Osteoblast (primary cell): ENCODE results near the gene CDC34. TPM values are rescaled to one million over a fixed set of nuclear protein-coding genes. Genes with fewer than 3 reads are reported as not detected.

ENCODE experiments used
- DNase-seq: peaks from one replicate; pipeline ENCODE4 v3.0.0; 2011; ENCODE audit warnings: low spot score, mixed read lengths; ENCODE audit not compliant: insufficient read length; ENCODE audit errors: missing footprints
- H2AFZ ChIP-seq: 2 replicates; pipeline ENCODE4 v1.6.0; 2011; ENCODE audit warnings: mild to moderate bottlenecking, low read length
- H3K27ac ChIP-seq: 2 replicates; pipeline ENCODE4 v1.5.1; 2011; ENCODE audit warnings: mild to moderate bottlenecking, low read depth, low read length, moderate library complexity
- H3K27me3 ChIP-seq: 2 replicates; pipeline ENCODE4 v1.6.0; 2012; ENCODE audit warnings: mild to moderate bottlenecking, control low read depth, inconsistent platforms, low read length, moderate library complexity; ENCODE audit not compliant: insufficient read depth
- H3K36me3 ChIP-seq: 2 replicates; pipeline ENCODE4 v1.5.1; 2011; ENCODE audit warnings: mild to moderate bottlenecking, low read length, control low read depth, moderate library complexity; ENCODE audit not compliant: insufficient read depth
- H3K4me1 ChIP-seq: 2 replicates; pipeline ENCODE4 v1.5.1; 2011; ENCODE audit warnings: mild to moderate bottlenecking, low read length, control low read depth, moderate library complexity; ENCODE audit not compliant: insufficient read depth
- H3K4me2 ChIP-seq: 2 replicates; pipeline ENCODE4 v1.6.0; 2011; ENCODE audit warnings: mild to moderate bottlenecking, low read length; ENCODE audit not compliant: insufficient read depth
- H3K4me3 ChIP-seq: fragments of 200-600 bp; sonication (generic); 3 replicates; pipeline ENCODE4 v1.5.1; 2012; ENCODE audit warnings: mild to moderate bottlenecking, low read length, inconsistent platforms; ENCODE audit not compliant: insufficient read depth
- H3K79me2 ChIP-seq: 2 replicates; pipeline ENCODE4 v1.6.0; 2012; ENCODE audit warnings: mild to moderate bottlenecking, low read length, control low read depth, inconsistent platforms; ENCODE audit not compliant: insufficient read depth
- H3K9me3 ChIP-seq: 2 replicates; pipeline ENCODE4 v1.5.1; 2011; ENCODE audit warnings: low read depth, low read length, control low read depth
- H4K20me1 ChIP-seq: 2 replicates; pipeline ENCODE4 v1.6.0; 2012; ENCODE audit warnings: mild to moderate bottlenecking, low read length, control low read depth; ENCODE audit not compliant: insufficient read depth
- CTCF ChIP-seq: IDR thresholded peaks from 2 replicates; pipeline ENCODE4 v1.5.1; 2011; ENCODE audit warnings: mild to moderate bottlenecking, low read depth, low read length, moderate library complexity; ENCODE audit errors: extremely low read depth
- total RNA-seq: library from RNA; depleted of rRNA; stranded (reverse); fragments of >200 nt; gene quantifications from 2 replicates; pipeline ENCODE4 v1.2.3, GENCODE V29; 2012

Gene CDC34
- total RNA-seq, 1 donor: 32.9 TPM

GRCh38 chr19:524062-524674 lies 7.4 kb upstream of the CDC34 start:
- H3K4me2 ChIP-seq: peak overlapping the region; percentile 28
- H3K27ac ChIP-seq: no peak overlapping the region
- DNase-seq: no peak
- no peaks in the 10 kb centered on the region for H3K27me3 ChIP-seq
- no peaks in the 10 kb centered on the region for H4K20me1 ChIP-seq
- TF ChIP-seq CTCF: no peak
- peaks cover 3% of the 10 kb centered on the region for H3K4me1 ChIP-seq
- H3K79me2 ChIP-seq: no peaks in the 10 kb centered on the region
- H2AFZ ChIP-seq: no peak overlapping the region
- no peaks in the 10 kb centered on the region for H3K36me3 ChIP-seq
- no peaks in the 10 kb centered on the region for H3K9me3 ChIP-seq
- peak overlapping the region; percentile 25 for H3K4me3 ChIP-seq

GRCh38 chr19:525029-525428 lies 6.5 kb upstream of the CDC34 start:
- no peaks in the 10 kb centered on the region for H4K20me1 ChIP-seq
- DNase-seq: no peak
- peaks cover 3% of the 10 kb centered on the region for H3K4me1 ChIP-seq
- H3K4me2 ChIP-seq: no peak overlapping the region
- no peak overlapping the region for H3K4me3 ChIP-seq
- no peaks in the 10 kb centered on the region for H3K79me2 ChIP-seq
- TF ChIP-seq CTCF: no peak
- H3K9me3 ChIP-seq: no peaks in the 10 kb centered on the region
- no peak overlapping the region for H2AFZ ChIP-seq
- H3K27me3 ChIP-seq: no peaks in the 10 kb centered on the region
- H3K36me3 ChIP-seq: no peaks in the 10 kb centered on the region
- no peak overlapping the region for H3K27ac ChIP-seq

- Histone ChIP-seq H3K9me3 (no peaks in the 10 kb centered on the region), H3K4me1 (peaks cover 3% of the 10 kb centered on the region), H3K4me2 (no peak overlapping the region), H3K27ac (no peak overlapping the region), H3K36me3 (no peaks in the 10 kb centered on the region), H3K4me3 (no peak overlapping the region), H3K79me2 (no peaks in the 10 kb centered on the region), H3K27me3 (no peaks in the 10 kb centered on the region), H4K20me1 (no peaks in the 10 kb centered on the region), H2AFZ (no peak overlapping the region)
- TF ChIP-seq CTCF: no peak
- DNase-seq: no peak
These were observed 5.6 kb upstream of the CDC34 start for GRCh38 chr19:525857-526419.

- TF ChIP-seq CTCF: no peak
- no peaks in the 10 kb centered on the region for H3K27me3 ChIP-seq
- no peaks in the 10 kb centered on the region for H3K36me3 ChIP-seq
- no peak for DNase-seq
- peak overlapping the region; percentile 48 for H3K27ac ChIP-seq
- H3K4me2 ChIP-seq: peak overlapping the region; percentile 86
- H4K20me1 ChIP-seq: peaks cover 27% of the 10 kb centered on the region
- peak overlapping the region; percentile 80 for H2AFZ ChIP-seq
- H3K4me1 ChIP-seq: peaks cover 10% of the 10 kb centered on the region
- H3K9me3 ChIP-seq: no peaks in the 10 kb centered on the region
- H3K79me2 ChIP-seq: peaks cover 36% of the 10 kb centered on the region
- H3K4me3 ChIP-seq: peak overlapping the region; percentile 89
These were observed 1.2 kb upstream of the CDC34 start for GRCh38 chr19:530134-531008.
